Loucy (cell line): ENCODE measurements around the gene PDZD7.

Experiments used
- EZH2phosphoT487 ChIP-seq: fragments of 200-600 bp; IDR thresholded peaks from 2 replicates; pipeline ENCODE4 v1.6.1; 2018; ENCODE audit warnings: antibody characterized with exemption, mild to moderate bottlenecking, moderate library complexity, borderline replicate concordance
- TF ChIP-seq, protein P1 (sequence below): fragments of 200-600 bp; sonication (generic); conservative IDR thresholded peaks from 2 replicates; pipeline ENCODE4 v1.5.1; 2014; ENCODE audit warnings: mild to moderate bottlenecking, antibody characterized with exemption, low read length

DNA sequence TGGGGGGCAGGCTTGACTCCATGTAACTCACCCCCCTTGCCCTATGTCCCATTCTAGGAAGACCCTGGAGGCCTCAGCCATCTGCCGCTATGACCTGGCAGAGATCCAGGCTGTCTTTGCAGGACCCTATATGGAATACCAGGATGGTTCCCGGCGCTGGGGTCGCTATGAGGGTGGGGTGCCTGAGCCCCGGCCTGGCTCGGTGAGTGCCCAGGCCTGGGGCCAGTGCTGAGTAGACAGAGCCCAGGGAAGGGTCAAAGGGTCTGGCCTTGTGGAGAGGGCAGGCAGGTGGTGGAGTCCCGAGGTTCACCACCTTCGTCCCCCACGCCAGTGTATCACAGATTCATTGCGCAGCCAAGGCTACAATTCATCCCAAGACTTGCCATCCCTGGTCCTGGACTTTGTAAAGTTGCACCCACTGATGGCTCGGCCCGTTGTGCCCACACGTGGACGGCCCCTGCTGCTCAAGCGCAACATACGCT lies 51.1 kb downstream of the PDZD7 start:
- TF ChIP-seq, protein P1, sequence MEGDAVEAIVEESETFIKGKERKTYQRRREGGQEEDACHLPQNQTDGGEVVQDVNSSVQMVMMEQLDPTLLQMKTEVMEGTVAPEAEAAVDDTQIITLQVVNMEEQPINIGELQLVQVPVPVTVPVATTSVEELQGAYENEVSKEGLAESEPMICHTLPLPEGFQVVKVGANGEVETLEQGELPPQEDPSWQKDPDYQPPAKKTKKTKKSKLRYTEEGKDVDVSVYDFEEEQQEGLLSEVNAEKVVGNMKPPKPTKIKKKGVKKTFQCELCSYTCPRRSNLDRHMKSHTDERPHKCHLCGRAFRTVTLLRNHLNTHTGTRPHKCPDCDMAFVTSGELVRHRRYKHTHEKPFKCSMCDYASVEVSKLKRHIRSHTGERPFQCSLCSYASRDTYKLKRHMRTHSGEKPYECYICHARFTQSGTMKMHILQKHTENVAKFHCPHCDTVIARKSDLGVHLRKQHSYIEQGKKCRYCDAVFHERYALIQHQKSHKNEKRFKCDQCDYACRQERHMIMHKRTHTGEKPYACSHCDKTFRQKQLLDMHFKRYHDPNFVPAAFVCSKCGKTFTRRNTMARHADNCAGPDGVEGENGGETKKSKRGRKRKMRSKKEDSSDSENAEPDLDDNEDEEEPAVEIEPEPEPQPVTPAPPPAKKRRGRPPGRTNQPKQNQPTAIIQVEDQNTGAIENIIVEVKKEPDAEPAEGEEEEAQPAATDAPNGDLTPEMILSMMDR, result no peak
- no peak for TF ChIP-seq EZH2phosphoT487
